ENCODE measurements around the gene XBP1. TPM values are rescaled to one million over a fixed set of nuclear protein-coding genes. Genes with fewer than 3 reads are reported as not detected.

The XBP1 gene
- total RNA-seq, 1 donor from 2014 or later: 141 TPM

DNA sequence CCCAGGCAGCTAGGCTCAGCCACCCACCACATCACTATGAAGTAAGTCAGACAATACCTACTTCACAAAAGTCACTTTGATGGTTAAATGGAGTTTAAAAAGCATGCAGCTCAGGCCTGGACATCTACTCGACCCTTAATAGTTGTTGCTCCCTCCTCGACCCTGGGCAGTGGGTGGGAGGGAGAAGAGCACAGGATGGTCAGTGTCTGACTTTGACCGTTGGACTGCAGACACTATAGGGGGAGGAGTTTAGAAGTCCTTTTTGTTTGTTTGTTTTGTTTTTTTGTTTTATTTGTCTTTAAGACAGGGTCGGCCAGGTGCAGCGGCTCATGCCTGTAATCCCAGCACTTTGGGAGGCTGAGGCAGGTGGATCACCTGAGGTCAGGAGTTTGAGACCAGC is 38.6 kb upstream of the XBP1 start:
- DNase-seq (ENCODE audit: extremely low spot score in 2 of 2): no peak
- no peaks in the 10 kb centered on the region for H3K4me1 ChIP-seq
- TF ChIP-seq POLR2AphosphoS5 (IDR thresholded peaks at IDR 0.05; ENCODE audit: insufficient read depth in 1 of 2, low read depth in 1 of 2) (no peak), POLR2A (IDR thresholded peaks at IDR 0.05) (no peak)
- TF ChIP-seq, protein P1, sequence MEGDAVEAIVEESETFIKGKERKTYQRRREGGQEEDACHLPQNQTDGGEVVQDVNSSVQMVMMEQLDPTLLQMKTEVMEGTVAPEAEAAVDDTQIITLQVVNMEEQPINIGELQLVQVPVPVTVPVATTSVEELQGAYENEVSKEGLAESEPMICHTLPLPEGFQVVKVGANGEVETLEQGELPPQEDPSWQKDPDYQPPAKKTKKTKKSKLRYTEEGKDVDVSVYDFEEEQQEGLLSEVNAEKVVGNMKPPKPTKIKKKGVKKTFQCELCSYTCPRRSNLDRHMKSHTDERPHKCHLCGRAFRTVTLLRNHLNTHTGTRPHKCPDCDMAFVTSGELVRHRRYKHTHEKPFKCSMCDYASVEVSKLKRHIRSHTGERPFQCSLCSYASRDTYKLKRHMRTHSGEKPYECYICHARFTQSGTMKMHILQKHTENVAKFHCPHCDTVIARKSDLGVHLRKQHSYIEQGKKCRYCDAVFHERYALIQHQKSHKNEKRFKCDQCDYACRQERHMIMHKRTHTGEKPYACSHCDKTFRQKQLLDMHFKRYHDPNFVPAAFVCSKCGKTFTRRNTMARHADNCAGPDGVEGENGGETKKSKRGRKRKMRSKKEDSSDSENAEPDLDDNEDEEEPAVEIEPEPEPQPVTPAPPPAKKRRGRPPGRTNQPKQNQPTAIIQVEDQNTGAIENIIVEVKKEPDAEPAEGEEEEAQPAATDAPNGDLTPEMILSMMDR (IDR thresholded peaks at IDR 0.05): no peak
- no peak overlapping the region for H3K27ac ChIP-seq
- H3K4me3 ChIP-seq: no peak overlapping the region
- no peaks in the 10 kb centered on the region for H3K36me3 ChIP-seq
- intact Hi-C loops (cut with DNase I): no loop called here
- no peaks in the 10 kb centered on the region for H3K27me3 ChIP-seq
- no peaks in the 10 kb centered on the region for H3K9me3 ChIP-seq

DNA sequence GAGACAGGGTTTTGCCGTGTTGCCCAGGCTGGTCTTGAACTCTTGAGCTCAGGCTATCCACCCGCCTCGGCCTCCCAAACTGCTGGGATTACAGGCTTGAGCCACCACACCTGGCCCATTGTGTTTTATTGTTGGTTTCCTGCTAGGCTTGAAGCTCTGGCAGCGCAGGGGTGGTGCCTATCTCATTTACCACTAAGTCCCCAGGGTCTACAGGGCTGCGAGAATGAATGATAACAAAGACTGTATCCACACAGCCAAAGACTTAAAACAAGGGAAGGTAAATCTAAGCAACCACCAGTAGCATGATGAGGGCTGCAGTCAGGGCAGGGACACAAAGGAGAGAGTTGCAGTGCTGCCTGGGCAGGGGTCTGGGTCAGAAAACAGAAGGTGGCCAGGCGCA is 37.3 kb upstream of the XBP1 start:
- Histone ChIP-seq H3K27ac (no peak overlapping the region), H3K36me3 (no peaks in the 10 kb centered on the region), H3K9me3 (no peaks in the 10 kb centered on the region), H3K4me3 (no peak overlapping the region), H3K4me1 (no peaks in the 10 kb centered on the region), H3K27me3 (no peaks in the 10 kb centered on the region)
- DNase-seq (ENCODE audit: extremely low spot score in 2 of 2): no peak
- intact Hi-C loops (cut with DNase I): no loop called here
- no peak for TF ChIP-seq POLR2AphosphoS5 (IDR thresholded peaks at IDR 0.05; ENCODE audit: insufficient read depth in 1 of 2, low read depth in 1 of 2)
- no peak for TF ChIP-seq POLR2A (IDR thresholded peaks at IDR 0.05)
- TF ChIP-seq, protein P1 (IDR thresholded peaks at IDR 0.05): no peak

DNA sequence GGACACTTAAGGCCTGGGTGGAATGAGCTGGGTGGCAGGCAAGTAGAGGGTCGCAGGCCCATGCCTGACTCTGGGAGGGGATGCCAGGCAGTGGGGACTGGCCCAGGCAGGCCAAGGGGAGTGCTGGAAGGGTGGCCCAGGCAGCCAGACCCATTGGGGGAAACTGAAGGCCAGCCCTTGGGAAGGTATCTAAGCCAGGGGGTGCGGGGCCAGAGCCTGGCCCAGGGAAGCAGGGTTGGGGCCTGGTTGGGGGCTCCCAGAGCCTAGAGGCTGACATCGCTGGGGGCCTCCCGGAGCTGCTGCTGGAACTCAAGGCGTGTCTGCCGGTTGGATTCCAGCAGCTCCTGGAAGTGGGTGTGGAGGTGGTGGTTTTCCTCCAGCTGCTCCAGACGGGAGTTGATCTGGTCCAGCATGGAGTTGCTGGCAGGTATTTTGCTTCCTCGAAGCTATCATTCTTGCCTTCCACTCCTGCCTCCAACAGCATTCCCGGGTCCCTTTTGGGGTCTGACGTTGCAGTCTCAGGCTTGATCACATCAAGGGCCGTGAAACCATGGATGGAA is 35.3 kb upstream of the XBP1 start:
- Histone ChIP-seq H3K9me3 (no peaks in the 10 kb centered on the region), H3K27me3 (no peaks in the 10 kb centered on the region), H3K27ac (no peak overlapping the region), H3K36me3 (no peaks in the 10 kb centered on the region), H3K4me3 (no peak overlapping the region), H3K4me1 (peaks cover 5% of the 10 kb centered on the region)
- TF ChIP-seq, protein P1 (IDR thresholded peaks at IDR 0.05): no peak
- TF ChIP-seq POLR2AphosphoS5 (IDR thresholded peaks at IDR 0.05; ENCODE audit: insufficient read depth in 1 of 2, low read depth in 1 of 2) (no peak), POLR2A (IDR thresholded peaks at IDR 0.05) (no peak)
- intact Hi-C loops (cut with DNase I): no loop called here
- no peak for DNase-seq (ENCODE audit: extremely low spot score in 2 of 2)

DNA sequence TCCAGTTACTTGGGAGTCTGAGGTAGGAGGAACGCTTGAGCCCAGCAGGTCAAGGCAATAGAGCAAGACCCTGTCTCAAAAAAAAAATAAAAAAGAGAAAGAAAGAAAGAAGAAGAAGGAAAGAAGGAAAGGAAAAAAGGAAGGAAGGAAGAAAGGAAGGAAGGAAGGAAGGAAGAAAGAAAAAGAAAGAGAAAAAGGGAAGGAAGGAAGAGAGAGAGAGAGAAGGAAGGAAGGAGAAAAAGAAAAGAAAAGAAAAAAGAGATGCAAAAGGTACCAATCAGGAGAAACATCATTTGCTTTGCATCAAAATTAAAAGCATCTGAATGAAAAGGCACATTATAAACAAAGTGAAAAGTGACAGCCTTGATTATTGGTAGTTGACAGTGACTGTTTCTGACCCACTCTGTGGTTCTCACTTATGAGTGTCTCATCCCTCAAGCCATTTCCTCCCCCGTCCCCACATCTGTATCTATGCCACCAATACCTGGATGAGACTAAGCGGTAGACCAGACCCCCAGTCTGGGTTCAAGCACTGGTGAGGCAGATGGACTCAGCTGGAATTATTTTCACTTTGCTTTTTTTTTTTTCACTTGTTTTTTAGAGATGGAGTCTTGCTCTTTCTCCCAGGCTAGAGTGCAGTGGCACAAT is 33.0 kb upstream of the XBP1 start:
- H3K27ac ChIP-seq: no peak overlapping the region
- TF ChIP-seq, protein P1 (IDR thresholded peaks at IDR 0.05): no peak
- TF ChIP-seq POLR2A (IDR thresholded peaks at IDR 0.05) (no peak), POLR2AphosphoS5 (IDR thresholded peaks at IDR 0.05; ENCODE audit: insufficient read depth in 1 of 2, low read depth in 1 of 2) (no peak)
- intact Hi-C loops (cut with DNase I): loop anchor here (5.0 kb wide), 1 partner anchor 231 kb away; no protein-coding TSS in a partner anchor
- no peak overlapping the region for H3K4me3 ChIP-seq
- no peaks in the 10 kb centered on the region for H3K27me3 ChIP-seq
- no peaks in the 10 kb centered on the region for H3K9me3 ChIP-seq
- H3K4me1 ChIP-seq: peaks cover 6% of the 10 kb centered on the region
- no peak for DNase-seq (ENCODE audit: extremely low spot score in 2 of 2)
- H3K36me3 ChIP-seq: no peaks in the 10 kb centered on the region

DNA sequence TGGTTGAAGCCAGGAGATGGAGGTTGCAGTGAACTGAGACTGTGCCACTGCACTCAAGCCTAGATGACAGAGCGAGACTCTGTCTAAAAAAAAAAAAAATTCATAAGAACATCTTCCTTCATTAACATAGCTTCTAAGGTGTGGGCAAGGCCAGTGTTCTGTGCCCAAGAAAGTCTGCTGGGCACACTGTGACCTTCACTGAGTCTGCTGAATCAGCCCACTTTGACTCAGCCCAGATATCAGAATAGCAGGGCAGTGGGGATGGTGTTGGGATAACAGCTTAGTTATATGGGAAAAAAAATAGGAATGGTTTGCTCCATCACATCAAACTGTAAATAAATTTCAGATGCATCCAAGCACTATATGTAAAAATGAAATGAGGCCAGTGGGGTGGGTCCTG is 32.4 kb upstream of the XBP1 start:
- Histone ChIP-seq H3K27me3 (no peaks in the 10 kb centered on the region), H3K9me3 (no peaks in the 10 kb centered on the region), H3K4me1 (peaks cover 6% of the 10 kb centered on the region), H3K4me3 (no peak overlapping the region), H3K36me3 (no peaks in the 10 kb centered on the region), H3K27ac (no peak overlapping the region)
- TF ChIP-seq, protein P1 (IDR thresholded peaks at IDR 0.05): no peak
- no peak for DNase-seq (ENCODE audit: extremely low spot score in 2 of 2)
- intact Hi-C loops (cut with DNase I): loop anchor here (5.0 kb wide), 1 partner anchor 230 kb away; no protein-coding TSS in a partner anchor

Data from vagina (tissue), 2 donors.